Nephron progenitor cell (in vitro differentiated cells): ENCODE measurements around the gene RGL2.
"Not testable (repeated sequence)": the region's sequence is repeated elsewhere in the genome, so short reads cannot be mapped to it uniquely, and the experiment has no call there.

ENCODE experiments used
- DNase-seq: peaks from one replicate; pipeline ENCODE4 v3.0.0; 2021
- H3K27ac Mint-ChIP-seq: 2 replicates; pipeline ENCODE4 v1.8.0; 2021; ENCODE audit warnings: mild to moderate bottlenecking, moderate library complexity, mixed read lengths
- H3K27me3 Mint-ChIP-seq: 2 replicates; pipeline ENCODE4 v1.8.0; 2021; ENCODE audit warnings: mild to moderate bottlenecking, low read depth, mixed read lengths; ENCODE audit not compliant: poor library complexity
- H3K36me3 Mint-ChIP-seq: 2 replicates; pipeline ENCODE4 v1.8.0; 2021; ENCODE audit warnings: low read depth, mixed read lengths
- H3K4me1 Mint-ChIP-seq: 2 replicates; pipeline ENCODE4 v1.8.0; 2021; ENCODE audit warnings: mixed read lengths
- H3K4me3 Mint-ChIP-seq: 2 replicates; pipeline ENCODE4 v1.8.0; 2021; ENCODE audit warnings: mild to moderate bottlenecking, moderate library complexity, mixed read lengths
- H3K9me3 Mint-ChIP-seq: 2 replicates; pipeline ENCODE4 v1.8.0; 2021; ENCODE audit warnings: mild to moderate bottlenecking, moderate library complexity, mixed read lengths
- TF ChIP-seq, protein P1 (sequence below): fragments of 200-600 bp; sonication (generic); IDR thresholded peaks from 2 replicates; pipeline ENCODE4 v1.5.0; 2021; ENCODE audit warnings: antibody characterized with exemption

The RGL2 gene, protein sequence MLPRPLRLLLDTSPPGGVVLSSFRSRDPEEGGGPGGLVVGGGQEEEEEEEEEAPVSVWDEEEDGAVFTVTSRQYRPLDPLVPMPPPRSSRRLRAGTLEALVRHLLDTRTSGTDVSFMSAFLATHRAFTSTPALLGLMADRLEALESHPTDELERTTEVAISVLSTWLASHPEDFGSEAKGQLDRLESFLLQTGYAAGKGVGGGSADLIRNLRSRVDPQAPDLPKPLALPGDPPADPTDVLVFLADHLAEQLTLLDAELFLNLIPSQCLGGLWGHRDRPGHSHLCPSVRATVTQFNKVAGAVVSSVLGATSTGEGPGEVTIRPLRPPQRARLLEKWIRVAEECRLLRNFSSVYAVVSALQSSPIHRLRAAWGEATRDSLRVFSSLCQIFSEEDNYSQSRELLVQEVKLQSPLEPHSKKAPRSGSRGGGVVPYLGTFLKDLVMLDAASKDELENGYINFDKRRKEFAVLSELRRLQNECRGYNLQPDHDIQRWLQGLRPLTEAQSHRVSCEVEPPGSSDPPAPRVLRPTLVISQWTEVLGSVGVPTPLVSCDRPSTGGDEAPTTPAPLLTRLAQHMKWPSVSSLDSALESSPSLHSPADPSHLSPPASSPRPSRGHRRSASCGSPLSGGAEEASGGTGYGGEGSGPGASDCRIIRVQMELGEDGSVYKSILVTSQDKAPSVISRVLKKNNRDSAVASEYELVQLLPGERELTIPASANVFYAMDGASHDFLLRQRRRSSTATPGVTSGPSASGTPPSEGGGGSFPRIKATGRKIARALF

DNA sequence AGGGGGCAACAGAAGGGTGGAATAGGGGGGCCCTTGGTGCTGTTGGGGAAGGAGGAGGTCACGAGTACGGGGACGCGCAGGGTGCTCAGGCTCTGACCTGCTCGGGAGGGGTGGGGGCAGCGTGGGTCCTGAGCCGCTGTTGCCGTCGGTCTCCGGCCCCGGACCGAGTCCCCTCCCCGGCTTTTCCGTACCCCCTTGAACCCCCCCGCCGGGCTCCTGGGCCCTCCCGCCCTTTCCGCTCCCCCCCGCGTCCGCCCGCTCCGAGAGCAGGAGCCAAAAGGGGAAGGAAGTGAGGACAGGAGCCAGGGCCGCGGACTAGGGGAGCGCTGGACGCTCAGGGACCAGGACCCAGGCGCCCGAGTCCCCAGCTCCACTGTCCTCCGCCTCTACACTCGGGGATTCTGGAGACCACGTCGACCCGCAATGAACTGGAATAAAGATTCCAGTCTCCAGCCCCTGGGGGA, at the start of gene RGL2:
TSS of gene RGL2 (minus strand) at position 170 of the 464 bp plus-strand sequence. CDS start 332 bp downstream, outside the sequence.
- peak; percentile 52 for DNase-seq
- H3K9me3 Mint-ChIP-seq: no peaks in the 10 kb centered on the region
- H3K4me1 Mint-ChIP-seq: peaks cover 43% of the 10 kb centered on the region
- H3K4me3 Mint-ChIP-seq: peak within 1 kb of the TSS; percentile 98
- H3K36me3 Mint-ChIP-seq: peaks cover 4% of the 10 kb centered on the region
- peak within 1 kb of the TSS; percentile 100 for H3K27ac Mint-ChIP-seq
- peaks cover 3% of the 10 kb centered on the region for H3K27me3 Mint-ChIP-seq
- TF ChIP-seq, protein P1, sequence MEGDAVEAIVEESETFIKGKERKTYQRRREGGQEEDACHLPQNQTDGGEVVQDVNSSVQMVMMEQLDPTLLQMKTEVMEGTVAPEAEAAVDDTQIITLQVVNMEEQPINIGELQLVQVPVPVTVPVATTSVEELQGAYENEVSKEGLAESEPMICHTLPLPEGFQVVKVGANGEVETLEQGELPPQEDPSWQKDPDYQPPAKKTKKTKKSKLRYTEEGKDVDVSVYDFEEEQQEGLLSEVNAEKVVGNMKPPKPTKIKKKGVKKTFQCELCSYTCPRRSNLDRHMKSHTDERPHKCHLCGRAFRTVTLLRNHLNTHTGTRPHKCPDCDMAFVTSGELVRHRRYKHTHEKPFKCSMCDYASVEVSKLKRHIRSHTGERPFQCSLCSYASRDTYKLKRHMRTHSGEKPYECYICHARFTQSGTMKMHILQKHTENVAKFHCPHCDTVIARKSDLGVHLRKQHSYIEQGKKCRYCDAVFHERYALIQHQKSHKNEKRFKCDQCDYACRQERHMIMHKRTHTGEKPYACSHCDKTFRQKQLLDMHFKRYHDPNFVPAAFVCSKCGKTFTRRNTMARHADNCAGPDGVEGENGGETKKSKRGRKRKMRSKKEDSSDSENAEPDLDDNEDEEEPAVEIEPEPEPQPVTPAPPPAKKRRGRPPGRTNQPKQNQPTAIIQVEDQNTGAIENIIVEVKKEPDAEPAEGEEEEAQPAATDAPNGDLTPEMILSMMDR: no peak

DNA sequence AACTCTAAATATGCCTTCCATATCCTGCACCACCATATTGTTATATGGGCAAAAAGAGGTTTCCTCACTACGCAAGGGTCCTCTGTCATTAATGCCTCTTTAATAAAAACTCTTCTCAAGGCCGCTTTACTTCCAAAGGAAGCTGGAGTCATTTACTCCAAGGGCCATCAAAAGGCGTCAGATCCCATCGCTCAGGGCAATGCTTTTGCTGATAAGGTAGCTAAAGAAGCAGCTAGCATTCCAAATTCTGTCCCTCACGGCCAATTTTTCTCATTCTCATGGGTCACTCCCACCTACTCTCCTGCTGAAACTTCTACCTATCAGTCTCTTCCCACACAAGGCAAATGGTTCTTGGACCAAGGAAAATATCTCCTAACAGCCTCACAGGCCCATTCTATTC, 49.1 kb upstream of the RGL2 start:
- H3K4me1 Mint-ChIP-seq: peaks cover 46% of the 10 kb centered on the region
- no peak overlapping the region for H3K27ac Mint-ChIP-seq
- no peak for DNase-seq
- H3K4me3 Mint-ChIP-seq: no peak overlapping the region
- peaks cover 17% of the 10 kb centered on the region for H3K27me3 Mint-ChIP-seq
- TF ChIP-seq, protein P1: no peak
- no peaks in the 10 kb centered on the region for H3K36me3 Mint-ChIP-seq
- no peaks in the 10 kb centered on the region for H3K9me3 Mint-ChIP-seq

DNA sequence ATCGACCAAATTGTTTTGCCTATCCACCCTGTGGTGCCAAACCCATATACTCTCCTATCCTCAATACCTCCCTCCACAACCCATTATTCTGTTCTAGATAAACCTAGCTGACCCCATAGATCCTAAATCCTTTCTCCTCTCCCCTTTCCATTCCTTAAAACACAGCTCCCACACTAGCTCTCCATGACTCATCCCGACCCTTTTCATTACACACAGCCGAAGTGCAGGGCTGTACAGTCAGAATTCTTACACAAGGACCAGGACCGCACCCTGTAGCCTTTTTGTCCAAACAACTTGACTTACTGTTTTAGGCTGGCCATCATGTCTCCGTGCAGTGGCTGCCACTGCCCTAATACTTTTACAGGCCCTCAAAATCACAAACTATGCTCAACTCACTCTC, 48.2 kb upstream of the RGL2 start:
- Mint-ChIP-seq H3K27me3 (peaks cover 17% of the 10 kb centered on the region), H3K4me1 (peaks cover 41% of the 10 kb centered on the region)
- not testable (repeated sequence) for H3K4me3 Mint-ChIP-seq, H3K27ac Mint-ChIP-seq, DNase-seq, H3K9me3 Mint-ChIP-seq, H3K36me3 Mint-ChIP-seq

DNA sequence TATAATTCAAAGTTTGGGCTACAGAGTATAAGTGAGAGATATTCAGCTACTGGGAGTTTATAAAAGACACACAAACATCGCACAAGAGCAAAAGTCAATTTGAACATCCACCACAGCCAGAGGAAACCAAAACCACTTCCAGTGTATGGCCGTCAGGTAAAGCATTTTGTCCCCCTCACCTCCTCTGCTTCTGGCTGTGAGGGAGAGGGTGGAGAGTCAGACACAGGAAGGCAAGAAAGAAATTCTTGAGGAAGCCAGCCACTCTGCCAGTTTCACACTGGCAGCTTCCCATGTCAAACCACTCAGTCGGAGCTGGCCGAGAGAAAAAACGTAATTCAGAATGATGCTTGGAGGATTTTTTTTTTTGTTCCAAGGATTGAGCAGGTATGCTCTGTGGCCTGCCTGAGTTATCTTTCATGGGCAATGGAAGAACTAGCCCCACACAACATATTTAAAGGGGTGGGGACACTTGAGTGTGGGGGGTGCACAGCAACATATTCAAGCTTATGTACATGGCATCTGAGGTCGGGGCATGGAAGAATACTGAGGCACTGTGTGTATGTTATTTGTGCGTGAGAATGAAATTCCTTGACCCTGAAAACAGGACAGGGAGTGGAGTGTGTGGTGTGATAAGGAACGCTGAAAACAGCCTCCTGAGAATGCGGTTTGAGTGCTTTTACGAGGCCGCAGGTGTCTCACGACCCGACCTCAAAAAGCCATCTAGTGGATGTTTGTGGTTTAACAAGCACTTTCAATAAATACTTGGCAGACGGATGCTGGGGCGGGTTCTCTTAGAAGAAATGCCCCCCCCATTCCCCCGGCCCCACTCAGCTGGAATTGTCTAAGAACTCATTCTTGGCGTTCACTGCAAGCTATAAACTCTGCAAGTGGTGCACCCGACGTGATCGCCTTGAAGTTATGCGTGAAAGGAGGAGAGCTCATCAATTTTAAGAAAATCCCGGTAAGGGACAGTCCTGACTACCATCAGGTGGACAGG, 46.3 kb upstream of the RGL2 start:
- DNase-seq: peak; percentile 57
- Mint-ChIP-seq H3K27ac (no peak overlapping the region), H3K9me3 (no peaks in the 10 kb centered on the region), H3K27me3 (peaks cover 17% of the 10 kb centered on the region), H3K4me1 (peaks cover 32% of the 10 kb centered on the region), H3K4me3 (no peak overlapping the region), H3K36me3 (no peaks in the 10 kb centered on the region)
- TF ChIP-seq, protein P1: peak; percentile 57

DNA sequence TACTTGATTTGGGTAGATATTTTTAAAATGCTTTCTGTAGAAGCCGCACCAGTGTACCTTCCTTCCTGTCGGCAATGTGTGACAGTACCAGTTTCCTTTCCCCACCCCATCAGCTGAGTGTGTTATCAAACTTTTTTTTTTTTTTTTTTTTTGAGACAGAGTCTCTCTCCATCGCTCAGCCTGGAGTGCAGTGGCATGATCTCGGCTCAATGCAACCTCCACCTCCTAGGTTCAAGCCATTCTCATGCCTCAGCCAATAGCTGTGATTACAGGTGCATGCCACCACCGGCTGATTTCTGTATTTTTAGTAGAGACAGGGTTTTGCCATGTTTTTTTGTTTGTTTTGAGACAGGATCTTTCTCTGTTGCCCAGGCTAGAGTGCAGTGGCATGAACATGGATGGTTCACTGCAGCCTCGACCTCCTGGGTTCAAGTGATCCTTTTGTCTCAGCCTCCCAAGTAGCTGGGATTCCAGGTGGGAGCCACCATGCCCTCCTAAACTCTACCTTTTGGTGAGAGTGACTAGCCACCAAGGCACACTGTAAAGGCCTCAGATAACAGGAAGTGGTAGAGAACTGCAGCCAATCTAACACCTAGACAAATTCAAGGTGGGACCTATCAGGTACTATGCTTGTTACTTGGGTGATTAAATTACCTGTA, 45.3 kb upstream of the RGL2 start:
- no peaks in the 10 kb centered on the region for H3K36me3 Mint-ChIP-seq
- no peak overlapping the region for H3K27ac Mint-ChIP-seq
- peaks cover 24% of the 10 kb centered on the region for H3K4me1 Mint-ChIP-seq
- no peak overlapping the region for H3K4me3 Mint-ChIP-seq
- no peaks in the 10 kb centered on the region for H3K9me3 Mint-ChIP-seq
- TF ChIP-seq, protein P1: no peak
- H3K27me3 Mint-ChIP-seq: peaks cover 17% of the 10 kb centered on the region
- no peak for DNase-seq

DNA sequence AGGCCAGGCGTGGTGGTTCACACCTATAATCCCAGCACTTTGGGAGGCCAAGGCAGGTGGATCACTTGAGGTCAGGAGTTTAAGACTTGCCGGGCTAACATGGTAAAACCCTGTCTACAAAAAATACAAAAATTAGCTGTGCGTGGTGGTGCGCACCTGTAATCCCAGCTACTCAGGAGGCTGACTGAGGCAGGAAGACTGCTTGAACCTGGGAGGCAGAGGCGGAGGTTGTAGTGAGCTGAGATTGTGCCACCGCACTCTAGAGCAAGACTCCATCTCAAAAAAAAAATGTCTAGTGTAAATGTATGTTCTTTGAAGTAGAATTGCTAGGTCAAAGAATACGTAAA, 44.8 kb upstream of the RGL2 start:
- peaks cover 23% of the 10 kb centered on the region for H3K4me1 Mint-ChIP-seq
- not testable (repeated sequence) for H3K36me3 Mint-ChIP-seq, H3K9me3 Mint-ChIP-seq, DNase-seq, H3K4me3 Mint-ChIP-seq, H3K27ac Mint-ChIP-seq
- peaks cover 17% of the 10 kb centered on the region for H3K27me3 Mint-ChIP-seq
